GM13977 (cell line): ENCODE data around the gene SIGLEC1.

Source experiments
- DNase-seq: peaks from one replicate; pipeline ENCODE4 v3.0.0; 2012; ENCODE audit warnings: low spot score
- in situ Hi-C: fragments of 300-500 bp; cut with MboI; formaldehyde crosslinking; loops from one replicate; pipeline ENCODE4 v1.12.0; 2022; ENCODE audit warnings: low sequenced_read_pairs, low pct_unique_long_range_greater_than_20kb, mixed read lengths, inconsistent platforms; ENCODE audit not compliant: unreplicated experiment
- TF ChIP-seq, protein P1 (sequence below): IDR thresholded peaks from 2 replicates; pipeline ENCODE4 v1.5.1; 2012; ENCODE audit warnings: mild to moderate bottlenecking, control low read depth; ENCODE audit not compliant: insufficient read depth; ENCODE audit errors: extremely low read depth, missing control alignments

Gene SIGLEC1

DNA sequence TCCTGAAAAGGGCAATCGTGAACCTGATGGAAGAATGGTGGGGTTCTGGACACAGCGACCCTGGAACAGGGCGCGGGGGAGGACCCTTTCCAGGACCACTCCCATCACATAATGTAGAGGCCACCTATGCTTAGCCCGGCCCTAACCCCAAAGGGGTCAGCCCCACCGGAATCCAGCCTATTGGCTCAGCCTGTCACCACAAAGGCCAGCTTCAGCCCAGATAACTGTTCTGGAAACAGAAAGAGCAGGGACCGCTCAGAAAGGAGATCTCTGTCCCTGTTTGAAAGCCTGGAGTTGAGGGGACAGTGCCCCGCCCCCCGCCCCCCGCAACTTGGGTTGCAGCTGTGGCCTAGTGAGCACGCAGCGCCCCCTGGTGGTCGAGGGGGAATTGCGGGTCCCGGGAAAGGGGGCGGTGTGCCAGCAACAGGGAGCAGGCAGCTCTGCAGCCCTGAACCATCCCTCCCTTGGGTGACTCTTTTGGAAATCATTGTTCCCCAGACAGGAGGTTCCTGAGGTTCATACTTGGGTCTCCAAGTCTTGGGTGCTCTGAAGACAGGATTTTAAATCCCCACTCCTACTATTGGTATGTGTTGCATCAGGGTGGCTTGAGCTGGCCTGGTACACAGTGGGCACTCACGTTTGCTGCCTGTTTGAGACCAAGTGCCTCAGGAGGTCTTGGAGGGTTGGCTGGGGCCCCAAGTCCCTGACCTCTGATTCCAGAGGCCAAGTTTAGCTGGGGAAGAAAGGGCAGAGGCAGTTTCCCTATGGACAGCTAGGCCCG, 1.5 kb downstream of the SIGLEC1 start:
- in situ Hi-C loops, result no loop called here
- peak; percentile 90 for DNase-seq

DNA sequence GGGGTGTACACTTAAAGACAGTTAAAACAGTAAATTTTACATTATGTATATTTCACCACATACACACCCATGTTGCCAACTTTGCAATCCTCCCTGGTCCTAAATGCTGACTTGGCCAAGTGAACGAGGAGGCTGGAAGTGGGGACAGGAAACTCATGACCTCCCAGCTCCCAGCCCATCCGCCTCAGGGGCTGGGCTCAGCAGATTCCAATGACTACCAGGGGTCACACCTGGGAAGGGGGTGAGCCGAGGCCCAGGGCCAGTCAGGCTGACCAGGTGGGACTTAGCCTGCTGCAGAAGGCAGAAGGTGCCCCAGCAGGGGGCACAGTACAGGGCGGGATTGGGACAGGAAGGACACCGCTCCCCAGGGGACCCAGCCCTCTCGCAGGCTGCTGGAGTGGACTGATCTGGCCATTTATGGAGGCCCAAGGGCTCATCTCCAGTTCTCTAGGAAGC, 2.4 kb downstream of the SIGLEC1 start:
- TF ChIP-seq, protein P1, sequence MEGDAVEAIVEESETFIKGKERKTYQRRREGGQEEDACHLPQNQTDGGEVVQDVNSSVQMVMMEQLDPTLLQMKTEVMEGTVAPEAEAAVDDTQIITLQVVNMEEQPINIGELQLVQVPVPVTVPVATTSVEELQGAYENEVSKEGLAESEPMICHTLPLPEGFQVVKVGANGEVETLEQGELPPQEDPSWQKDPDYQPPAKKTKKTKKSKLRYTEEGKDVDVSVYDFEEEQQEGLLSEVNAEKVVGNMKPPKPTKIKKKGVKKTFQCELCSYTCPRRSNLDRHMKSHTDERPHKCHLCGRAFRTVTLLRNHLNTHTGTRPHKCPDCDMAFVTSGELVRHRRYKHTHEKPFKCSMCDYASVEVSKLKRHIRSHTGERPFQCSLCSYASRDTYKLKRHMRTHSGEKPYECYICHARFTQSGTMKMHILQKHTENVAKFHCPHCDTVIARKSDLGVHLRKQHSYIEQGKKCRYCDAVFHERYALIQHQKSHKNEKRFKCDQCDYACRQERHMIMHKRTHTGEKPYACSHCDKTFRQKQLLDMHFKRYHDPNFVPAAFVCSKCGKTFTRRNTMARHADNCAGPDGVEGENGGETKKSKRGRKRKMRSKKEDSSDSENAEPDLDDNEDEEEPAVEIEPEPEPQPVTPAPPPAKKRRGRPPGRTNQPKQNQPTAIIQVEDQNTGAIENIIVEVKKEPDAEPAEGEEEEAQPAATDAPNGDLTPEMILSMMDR, result no peak
- no peak for DNase-seq
- in situ Hi-C loops, result no loop called here

More for the DNA sequence above, 1.5 kb downstream of the SIGLEC1 start:
- TF ChIP-seq, protein P1, result peak; percentile 96

DNA sequence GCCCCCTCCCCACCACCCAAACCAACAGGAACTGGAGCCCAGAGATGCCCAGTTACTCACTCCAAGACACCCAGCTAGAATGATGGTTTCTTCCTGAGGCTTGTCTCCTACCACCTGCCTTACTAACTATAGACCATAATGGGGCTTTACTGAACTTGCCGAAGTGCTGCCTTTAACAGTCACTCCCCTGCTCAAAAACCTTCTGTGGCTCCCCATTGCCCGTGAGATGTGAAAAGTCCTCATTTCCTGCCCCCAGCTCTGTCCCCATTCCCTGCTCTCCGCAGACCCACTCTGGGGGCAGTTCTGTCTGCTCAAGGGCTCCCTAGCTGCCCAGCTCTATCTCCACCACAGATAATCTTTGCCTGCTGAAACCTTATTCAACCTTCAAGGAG, 4.9 kb downstream of the SIGLEC1 start:
- TF ChIP-seq, protein P1, result no peak
- in situ Hi-C loops, result no loop called here
- no peak for DNase-seq

DNA sequence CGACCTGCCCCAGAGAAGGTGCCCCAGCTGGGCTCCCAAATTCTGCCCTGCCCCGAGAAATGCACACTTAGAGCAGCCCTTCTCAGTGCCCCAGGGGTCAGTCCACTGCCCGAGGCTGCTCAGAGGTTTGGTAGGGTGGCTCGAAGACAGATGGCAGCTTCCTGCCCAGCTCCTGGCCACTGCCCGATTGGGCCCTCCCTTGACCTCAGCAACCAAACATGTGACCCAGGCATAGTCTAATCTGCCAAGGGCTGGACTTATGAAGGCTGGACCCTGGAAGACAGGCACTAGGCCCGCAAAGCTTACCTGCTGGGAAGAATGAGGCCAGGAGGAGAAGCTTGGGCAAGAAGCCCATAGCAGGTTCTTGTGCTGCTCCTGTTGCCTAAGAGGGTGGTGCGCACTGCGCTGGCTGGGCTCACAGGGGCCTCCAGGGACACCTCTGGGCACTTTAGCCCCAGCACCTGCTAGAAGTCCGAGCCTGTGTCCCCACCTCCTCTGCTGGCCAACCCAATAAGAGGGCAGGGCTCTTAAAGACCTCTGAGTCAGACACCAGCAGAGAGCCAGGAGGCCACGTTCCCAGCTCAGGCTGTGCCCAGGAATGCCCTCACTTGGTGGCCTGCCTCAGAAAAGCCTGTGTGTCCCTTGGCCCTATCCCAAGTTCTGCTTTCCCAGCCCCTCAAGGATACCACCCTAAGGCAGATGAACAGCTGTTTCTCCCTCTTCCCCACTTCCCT, 5.5 kb downstream of the SIGLEC1 start:
- in situ Hi-C loops, result no loop called here
- no peak for DNase-seq
- TF ChIP-seq, protein P1, result no peak

DNA sequence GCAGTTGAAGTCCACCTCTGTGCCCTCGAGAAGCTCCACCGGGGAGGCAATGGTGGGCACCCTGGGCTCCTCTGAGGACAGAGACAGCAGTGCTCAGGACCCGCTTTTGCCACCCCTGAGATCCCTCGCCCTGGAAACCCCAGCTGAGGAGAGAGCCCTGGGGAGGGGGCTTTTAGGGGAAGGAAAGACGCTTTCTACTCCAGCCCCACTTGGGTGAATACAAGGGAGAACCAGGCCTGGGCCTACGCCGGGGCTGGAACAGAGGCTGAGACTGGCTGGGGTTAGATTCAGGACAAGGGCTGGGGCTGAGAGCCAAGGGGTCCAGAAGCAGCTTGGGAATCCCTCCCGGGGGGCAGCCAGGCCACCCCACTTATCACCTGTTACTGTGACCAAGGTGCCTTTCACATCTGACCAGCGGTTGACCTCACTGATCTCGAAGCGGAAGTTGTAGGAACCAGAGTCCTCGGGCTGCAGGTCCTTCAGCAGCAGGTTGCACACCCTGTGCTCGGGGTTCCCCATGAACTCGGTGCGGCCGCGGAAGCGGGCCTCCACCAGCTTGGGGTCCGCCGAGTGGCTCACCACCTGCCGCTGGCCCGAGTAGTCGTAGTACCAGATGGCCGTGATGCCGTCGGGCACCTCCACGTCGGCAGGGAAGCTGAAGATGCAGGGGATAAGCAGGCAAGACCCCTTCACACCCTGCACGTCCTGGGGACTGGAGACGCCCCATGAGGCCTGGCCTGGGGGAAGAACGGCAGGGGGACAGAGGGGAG, 6.2 kb downstream of the SIGLEC1 start:
- TF ChIP-seq, protein P1, result no peak
- in situ Hi-C loops, result no loop called here
- no peak for DNase-seq

DNA sequence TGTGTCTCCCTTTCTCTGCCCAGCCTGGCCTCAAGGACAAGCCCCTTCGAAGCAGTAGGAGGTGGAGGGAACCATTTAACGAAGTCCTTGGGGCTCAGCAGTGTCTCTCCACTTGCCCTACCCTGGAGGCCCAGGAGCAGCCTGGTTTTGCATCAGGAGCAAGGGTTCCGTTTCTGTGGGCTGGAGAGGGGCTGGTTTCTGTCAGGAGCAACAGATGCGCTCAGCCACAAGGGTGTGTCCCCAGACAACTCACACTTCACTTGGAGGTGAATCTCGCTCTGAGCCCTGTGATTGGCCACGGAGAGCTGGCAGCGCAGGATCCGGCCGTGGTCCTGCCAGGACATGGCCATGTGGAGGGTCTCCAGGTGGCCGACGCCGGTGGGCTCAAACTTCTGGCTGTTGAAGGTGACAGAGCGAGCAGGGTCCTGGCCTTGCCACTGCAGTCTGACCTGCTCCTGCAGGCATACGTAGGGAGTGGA, 6.9 kb downstream of the SIGLEC1 start:
- in situ Hi-C loops, result no loop called here
- TF ChIP-seq, protein P1, result no peak
- no peak for DNase-seq
